Body of pancreas (tissue), 4 donors: Measurements from ENCODE around the gene SERPINB7. TPM values are rescaled to one million over a fixed set of nuclear protein-coding genes. Genes with fewer than 3 reads are reported as not detected.

ENCODE experiments used
- ATAC-seq: fragments of 150-250 bp; one replicate; pipeline ENCODE4 v1.9.1; 2016
- DNase-seq, 4 donors: peaks; one replicate each; pipeline ENCODE4 v3.0.0-alpha.2; 2019
- H3K27ac ChIP-seq, 4 donors: fragments of 200-600 bp; sonication (generic); 1 replicate in 3 of 4; 2 replicates in 1 of 4; pipeline versions ENCODE4 v1.5.1 to v1.6.1; 2016 to 2019; ENCODE audit warnings: mild to moderate bottlenecking in 1 of 4, mixed read lengths in 1 of 4, moderate library complexity in 1 of 4
- H3K27me3 ChIP-seq, 2 donors: fragments of 200-600 bp; sonication (generic); one replicate each; pipeline ENCODE4 v1.6.0; 2016; ENCODE audit warnings: mild to moderate bottlenecking in 1 of 2
- H3K36me3 ChIP-seq, 2 donors: fragments of 200-600 bp; sonication (generic); replicated peaks in 1 of 2; 2 replicates each; pipeline ENCODE4 v1.5.1; 2016; ENCODE audit warnings: low read depth in 2 of 2; ENCODE audit not compliant: insufficient read depth in 1 of 2
- H3K4me1 ChIP-seq: fragments of 200-600 bp; sonication (generic); one replicate; pipeline ENCODE4 v1.6.0; 2016
- H3K4me3 ChIP-seq, 2 donors: fragments of 200-600 bp; sonication (generic); 1 replicate in 1 of 2; 2 replicates in 1 of 2; pipeline ENCODE4 v1.5.1; 2016 to 2019
- H3K9me3 ChIP-seq, 3 donors: fragments of 200-600 bp; sonication (generic); 1 replicate in 2 of 3; 2 replicates in 1 of 3; pipeline ENCODE4 v1.5.1; 2016
- CTCF ChIP-seq, 7 experiments: fragments of 450-650 bp in 4 of 7; fragments of 200-600 bp in 3 of 7; sonication (generic) in 3 of 7; IDR thresholded peaks; one replicate each; pipeline ENCODE4 v1.5.1; 2016 to 2019; ENCODE audit warnings: antibody characterized with exemption in 7 of 7
- POLR2A ChIP-seq, 3 donors: fragments of 450-650 bp; IDR thresholded peaks; one replicate each; pipeline ENCODE4 v1.6.1; 2016; ENCODE audit warnings: antibody characterized with exemption in 3 of 3, mild to moderate bottlenecking in 2 of 3
- WGBS, 2 donors: methylation state at CpG; one replicate each; pipeline ENCODE4 v1.1.5; 2017; 5-methylcytosine and 5-hydroxymethylcytosine counted together
- intact Hi-C: fragments of 100-400 bp; cut with DNase I; formaldehyde crosslinking; loops from one replicate; pipeline ENCODE4 v1.15.1; 2023
- total RNA-seq, 2 donors: library from RNA; depleted of rRNA; stranded (reverse); fragments of >200 nt; gene quantifications; one replicate each; pipeline ENCODE4 v1.1.0, GENCODE V29; 2016

The SERPINB7 gene
- total RNA-seq, 2 donors from 2014 or later: not detected

GRCh38 chr18:63834471-63835113, 59.4 kb downstream of the SERPINB7 start:
- no peak for DNase-seq
- no peak for ATAC-seq
- TF ChIP-seq POLR2A (IDR thresholded peaks at IDR 0.05) (no peak), CTCF (IDR thresholded peaks at IDR 0.05) (no peak)
- WGBS, 2 donors: 56 to 70% methylated on average over 4 of the region's 4 CpGs
- intact Hi-C loops: no loop called here
- no peaks in the 10 kb centered on the region for H3K4me1 ChIP-seq
- H3K27me3 ChIP-seq: peaks cover 0 to 4% of the 10 kb centered on the region in 2 donors
- H3K27ac ChIP-seq: no peak overlapping the region
- H3K9me3 ChIP-seq: no peaks in the 10 kb centered on the region
- H3K4me3 ChIP-seq: no peak overlapping the region
- no peaks in the 10 kb centered on the region for H3K36me3 ChIP-seq

GRCh38 chr18:63836456-63836855, 61.2 kb downstream of the SERPINB7 start:
- WGBS, 2 donors: 37 to 44% methylated on average over 3 of the region's 3 CpGs
- TF ChIP-seq POLR2A (IDR thresholded peaks at IDR 0.05) (no peak), CTCF (IDR thresholded peaks at IDR 0.05) (no peak)
- H3K36me3 ChIP-seq: no peaks in the 10 kb centered on the region
- no peaks in the 10 kb centered on the region for H3K4me1 ChIP-seq
- intact Hi-C loops: no loop called here
- H3K27ac ChIP-seq: no peak overlapping the region
- no peak overlapping the region for H3K4me3 ChIP-seq
- H3K9me3 ChIP-seq: no peaks in the 10 kb centered on the region
- DNase-seq (no peak), ATAC-seq (no peak)
- peaks cover 0 to 4% of the 10 kb centered on the region in 2 donors for H3K27me3 ChIP-seq

- Histone ChIP-seq H3K27me3 (peaks cover 0 to 4% of the 10 kb centered on the region in 2 donors), H3K4me1 (no peaks in the 10 kb centered on the region), H3K4me3 (no peak overlapping the region), H3K36me3 (no peaks in the 10 kb centered on the region), H3K9me3 (no peaks in the 10 kb centered on the region), H3K27ac (no peak overlapping the region)
- WGBS, 2 donors: 67 to 76% methylated on average over 5 of the region's 5 CpGs
- no peak for DNase-seq
- TF ChIP-seq POLR2A (IDR thresholded peaks at IDR 0.05): no peak
- no peak for TF ChIP-seq CTCF (IDR thresholded peaks at IDR 0.05)
- intact Hi-C loops: no loop called here
- no peak for ATAC-seq
Observed at GRCh38 chr18:63837590-63837989, 62.4 kb downstream of the SERPINB7 start.

GRCh38 chr18:63843008-63843407, 67.8 kb downstream of the SERPINB7 start:
- DNase-seq (no peak), ATAC-seq (no peak)
- H3K27me3 ChIP-seq: peaks cover 3 to 4% of the 10 kb centered on the region in 2 donors
- H3K4me3 ChIP-seq: no peak overlapping the region
- 36 to 39% methylated on average over 7 of the region's 7 CpGs for whole genome bisulfite sequencing, 2 donors
- no peaks in the 10 kb centered on the region for H3K4me1 ChIP-seq
- no peaks in the 10 kb centered on the region for H3K36me3 ChIP-seq
- intact Hi-C loops: no loop called here
- H3K9me3 ChIP-seq: no peaks in the 10 kb centered on the region
- no peak overlapping the region for H3K27ac ChIP-seq
- no peak for TF ChIP-seq CTCF (IDR thresholded peaks at IDR 0.05)
- TF ChIP-seq POLR2A (IDR thresholded peaks at IDR 0.05): no peak

GRCh38 chr18:63844254-63844653, 69.0 kb downstream of the SERPINB7 start:
- intact Hi-C loops: no loop called here
- no peaks in the 10 kb centered on the region for H3K36me3 ChIP-seq
- H3K4me1 ChIP-seq: no peaks in the 10 kb centered on the region
- DNase-seq: no peak
- TF ChIP-seq POLR2A (IDR thresholded peaks at IDR 0.05): no peak
- peak in 6 of 7 experiments; percentile 7 to 40 (median 24) for TF ChIP-seq CTCF (IDR thresholded peaks at IDR 0.05)
- no peak overlapping the region for H3K27ac ChIP-seq
- H3K9me3 ChIP-seq: no peaks in the 10 kb centered on the region
- H3K4me3 ChIP-seq: no peak overlapping the region
- ATAC-seq: no peak
- H3K27me3 ChIP-seq: peaks cover 0 to 3% of the 10 kb centered on the region in 2 donors
- WGBS, 2 donors: 3 to 10% methylated on average over 3 of the region's 3 CpGs
